Naive thymus-derived CD4-positive, alpha-beta T cell (primary cell): ENCODE data around the gene NRCAM. TPM values are rescaled to one million over a fixed set of nuclear protein-coding genes. Genes with fewer than 3 reads are reported as not detected.

Source experiments
- ATAC-seq: fragments of 150-1000 bp; cut with Tn5 transposase; 2 replicates; pipeline ENCODE4 v1.10.0; 2021; ENCODE audit warnings: mild to moderate bottlenecking, moderate library complexity
- CTCF ChIA-PET: fragments of 350-600 bp; sonication (Branson Sonifier 250); formaldehyde crosslinking; loops from one replicate; lab custom pipeline; 2021; ENCODE audit warnings: antibody characterized with exemption; lab: Charles Lee
- POLR2A ChIA-PET: fragments of 350-600 bp; sonication (Branson Sonifier 250); formaldehyde crosslinking; loops from one replicate; lab custom pipeline; 2021; ENCODE audit warnings: antibody characterized with exemption, inconsistent platforms; lab: Charles Lee
- DNase-seq, 9 donors: peaks; one replicate each; pipeline versions ENCODE4 v3.0.0 to v3.0.0-alpha.2; 2020 to 2022; ENCODE audit warnings: mixed read lengths in 1 of 9
- H3K27ac ChIP-seq: one replicate; pipeline ENCODE4 v1.7.0; 2013; ENCODE audit warnings: mild to moderate bottlenecking, low read depth, low read length, moderate library complexity
- H3K27me3 ChIP-seq, 2 donors: one replicate each; pipeline ENCODE4 v1.7.0; 2013; ENCODE audit warnings: low read length in 2 of 2, mild to moderate bottlenecking in 2 of 2, moderate library complexity in 2 of 2; ENCODE audit not compliant: control insufficient read depth in 2 of 2, insufficient read depth in 2 of 2
- H3K36me3 ChIP-seq, 3 experiments: 1 replicate in 2 of 3; 2 replicates in 1 of 3; pipeline ENCODE4 v1.7.0; 2013; ENCODE audit warnings: low read length in 3 of 3, mild to moderate bottlenecking in 3 of 3, moderate library complexity in 1 of 3; ENCODE audit not compliant: insufficient read depth in 3 of 3, control insufficient read depth in 2 of 3
- H3K4me1 ChIP-seq, 2 donors: one replicate each; pipeline ENCODE4 v1.7.0; 2013; ENCODE audit warnings: low read length in 2 of 2, mild to moderate bottlenecking in 2 of 2, moderate library complexity in 1 of 2; ENCODE audit not compliant: control insufficient read depth in 2 of 2, insufficient read depth in 2 of 2
- H3K4me3 ChIP-seq: 2 replicates; pipeline ENCODE4 v1.7.0; 2013; ENCODE audit warnings: mild to moderate bottlenecking, low read length
- H3K9me3 ChIP-seq, 3 experiments: 1 replicate in 2 of 3; 2 replicates in 1 of 3; pipeline ENCODE4 v1.7.0; 2013; ENCODE audit warnings: low read length in 3 of 3; ENCODE audit not compliant: control insufficient read depth in 2 of 3
- H3K27ac Mint-ChIP-seq, 9 donors: one replicate each; pipeline ENCODE4 v1.8.0; 2020 to 2022; ENCODE audit warnings: mixed read lengths in 9 of 9, mild to moderate bottlenecking in 8 of 9, moderate library complexity in 5 of 9, inconsistent platforms in 2 of 9
- H3K27me3 Mint-ChIP-seq, 5 donors: one replicate each; pipeline ENCODE4 v1.8.0; 2021 to 2022; ENCODE audit warnings: mixed read lengths in 5 of 5, mild to moderate bottlenecking in 1 of 5
- H3K36me3 Mint-ChIP-seq, 5 donors: one replicate each; pipeline ENCODE4 v1.8.0; 2020 to 2022; ENCODE audit warnings: mixed read lengths in 5 of 5, mild to moderate bottlenecking in 3 of 5, inconsistent platforms in 1 of 5
- H3K4me1 Mint-ChIP-seq, 7 donors: one replicate each; pipeline ENCODE4 v1.8.0; 2020 to 2022; ENCODE audit warnings: mixed read lengths in 7 of 7, mild to moderate bottlenecking in 3 of 7, inconsistent platforms in 1 of 7
- H3K4me3 Mint-ChIP-seq, 10 donors: one replicate each; pipeline ENCODE4 v1.8.0; 2020 to 2022; ENCODE audit warnings: mild to moderate bottlenecking in 10 of 10, mixed read lengths in 10 of 10, moderate library complexity in 6 of 10, inconsistent platforms in 2 of 10
- H3K9me3 Mint-ChIP-seq, 11 donors: one replicate each; pipeline ENCODE4 v1.8.0; 2020 to 2022; ENCODE audit warnings: mixed read lengths in 11 of 11, mild to moderate bottlenecking in 4 of 11, inconsistent platforms in 1 of 11, moderate library complexity in 1 of 11
- intact Hi-C, 2 donors: fragments of 100-400 bp; cut with micrococcal nuclease; formaldehyde crosslinking; loops; one replicate each; pipeline ENCODE4 v1.15.1; 2023
- polyA plus RNA-seq, 2 donors: library from polyadenylated mRNA; unstranded; fragments of 300-500 nt; fragmentation: Illumina TruSeq; gene quantifications; one replicate each; pipeline ENCODE4 v1.2.3, GENCODE V29; 2021
- total RNA-seq, 6 experiments: library from RNA in 5 of 6; stranded (reverse) in 5 of 6; gene quantifications; 1 replicate in 5 of 6; 2 replicates in 1 of 6; pipeline ENCODE4 v1.2.3 and lab custom pipeline; 2021 to 2026

The NRCAM gene
- total and polyA plus RNA-seq, 7 experiments from 2014 or later, result 2.1 to 13.6 (median 6.4) TPM; not detected in 1

DNA sequence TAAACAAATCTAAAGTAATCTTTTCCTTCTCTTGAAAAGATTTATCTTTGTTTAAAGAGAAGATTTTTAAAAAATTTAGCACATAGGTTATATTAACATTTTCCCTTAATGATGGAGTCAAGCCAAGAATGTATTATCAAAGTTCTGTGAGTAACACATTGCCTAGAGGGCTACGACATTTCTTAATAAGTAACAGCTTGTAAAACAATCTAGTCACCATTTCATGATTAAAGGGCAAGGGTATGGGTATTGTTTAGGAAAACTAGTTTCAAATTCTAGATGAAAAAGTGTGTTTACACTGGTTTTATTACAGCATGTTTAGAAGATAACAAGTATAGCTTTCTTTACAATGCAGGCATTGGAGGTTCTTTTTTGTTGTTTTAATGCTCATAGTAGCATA is 297.5 kb downstream of the NRCAM start:
- Mint-ChIP-seq H3K4me3 (no peak overlapping the region), H3K27me3 (peaks cover 5 to 24% (median 20%) of the 10 kb centered on the region in 5 donors), H3K4me1 (no peaks in the 10 kb centered on the region), H3K27ac (no peak overlapping the region), H3K36me3 (peaks cover 0 to 4% (median 0%) of the 10 kb centered on the region in 5 donors), H3K9me3 (peaks cover 0 to 5% (median 0%) of the 10 kb centered on the region in 11 donors)
- Histone ChIP-seq H3K36me3 (no peaks in the 10 kb centered on the region), H3K27ac (no peak overlapping the region), H3K4me3 (no peak overlapping the region), H3K27me3 (no peaks in the 10 kb centered on the region), H3K4me1 (no peaks in the 10 kb centered on the region), H3K9me3 (no peaks in the 10 kb centered on the region)
- ATAC-seq (no peak), DNase-seq (no peak)
- ChIA-PET CTCF (no interaction called here), POLR2A (no interaction called here)
- intact Hi-C loops, result no loop called here

- no peaks in the 10 kb centered on the region for H3K36me3 ChIP-seq
- no peaks in the 10 kb centered on the region for H3K4me1 Mint-ChIP-seq
- DNase-seq (no peak), ATAC-seq (no peak)
- intact Hi-C loops, result no loop called here
- H3K27me3 ChIP-seq, result no peaks in the 10 kb centered on the region
- CTCF ChIA-PET, result no interaction called here
- no peak overlapping the region for H3K27ac ChIP-seq
- H3K4me3 Mint-ChIP-seq, result no peak overlapping the region
- H3K4me3 ChIP-seq, result no peak overlapping the region
- no peaks in the 10 kb centered on the region for H3K9me3 Mint-ChIP-seq
- H3K9me3 ChIP-seq, result no peaks in the 10 kb centered on the region
- H3K36me3 Mint-ChIP-seq, result peaks cover 0 to 4% (median 0%) of the 10 kb centered on the region in 5 donors
- POLR2A ChIA-PET, result no interaction called here
- peaks cover 5 to 27% (median 19%) of the 10 kb centered on the region in 5 donors for H3K27me3 Mint-ChIP-seq
- no peaks in the 10 kb centered on the region for H3K4me1 ChIP-seq
- H3K27ac Mint-ChIP-seq, result no peak overlapping the region
Observed at GRCh38 chr7:108157606-108158335, 298.5 kb downstream of the NRCAM start.

DNA sequence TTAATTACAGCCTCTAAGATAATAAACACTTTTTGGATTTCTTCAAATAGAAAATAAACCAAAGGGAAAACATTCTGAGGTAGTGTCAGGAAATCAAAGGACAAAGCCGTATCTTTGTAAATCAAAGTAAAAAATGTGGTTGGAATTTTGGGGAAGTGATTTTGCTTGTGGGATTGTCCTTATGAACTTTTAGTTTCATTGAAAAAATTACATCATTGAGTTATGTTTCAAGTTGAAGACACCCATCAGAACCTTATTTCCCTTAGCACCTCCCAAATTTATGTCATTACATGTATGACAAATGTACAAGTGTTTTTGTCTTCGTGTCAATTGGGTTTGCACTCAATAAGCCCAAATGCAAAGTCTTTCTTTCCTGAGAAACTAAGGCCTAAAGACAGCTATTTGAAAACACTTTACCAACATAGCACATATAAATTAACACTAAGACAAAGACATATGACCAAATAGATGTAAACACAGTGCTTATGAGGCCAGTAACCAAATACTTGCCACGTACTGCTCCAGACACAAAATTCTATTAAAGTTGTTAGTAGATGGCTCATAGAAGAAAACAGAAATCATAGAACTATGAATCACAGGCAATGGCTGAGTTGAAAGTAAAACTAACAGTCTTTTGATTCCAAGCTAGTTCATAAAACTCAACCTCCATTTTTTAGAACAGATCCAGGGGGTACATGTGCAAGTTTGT is 299.2 kb downstream of the NRCAM start:
- Histone ChIP-seq H3K27me3 (no peaks in the 10 kb centered on the region), H3K36me3 (no peaks in the 10 kb centered on the region), H3K4me3 (no peak overlapping the region), H3K9me3 (no peaks in the 10 kb centered on the region), H3K4me1 (no peaks in the 10 kb centered on the region), H3K27ac (no peak overlapping the region)
- Mint-ChIP-seq H3K36me3 (peaks cover 0 to 4% (median 0%) of the 10 kb centered on the region in 5 donors), H3K27me3 (peaks cover 5 to 32% (median 20%) of the 10 kb centered on the region in 5 donors), H3K9me3 (no peaks in the 10 kb centered on the region), H3K27ac (no peak overlapping the region), H3K4me1 (no peaks in the 10 kb centered on the region), H3K4me3 (no peak overlapping the region)
- DNase-seq, result no peak
- intact Hi-C loops, result no loop called here
- no peak for ATAC-seq
- ChIA-PET CTCF (no interaction called here), POLR2A (no interaction called here)

GRCh38 chr7:108152198-108152597 is 304.0 kb downstream of the NRCAM start:
- no peak overlapping the region for H3K27ac ChIP-seq
- no peaks in the 10 kb centered on the region for H3K4me1 ChIP-seq
- Mint-ChIP-seq H3K27ac (no peak overlapping the region), H3K9me3 (no peaks in the 10 kb centered on the region), H3K4me1 (no peaks in the 10 kb centered on the region), H3K4me3 (no peak overlapping the region), H3K36me3 (no peaks in the 10 kb centered on the region), H3K27me3 (peaks cover 4 to 37% (median 15%) of the 10 kb centered on the region in 5 donors)
- CTCF ChIA-PET, result no interaction called here
- H3K36me3 ChIP-seq, result no peaks in the 10 kb centered on the region
- no peak overlapping the region for H3K4me3 ChIP-seq
- ATAC-seq, result no peak
- no peaks in the 10 kb centered on the region for H3K27me3 ChIP-seq
- no peaks in the 10 kb centered on the region for H3K9me3 ChIP-seq
- DNase-seq, result no peak
- intact Hi-C loops, result no loop called here
- POLR2A ChIA-PET, result no interaction called here

- Mint-ChIP-seq H3K9me3 (no peaks in the 10 kb centered on the region), H3K4me1 (no peaks in the 10 kb centered on the region), H3K4me3 (no peak overlapping the region), H3K36me3 (no peaks in the 10 kb centered on the region), H3K27me3 (peaks cover 4 to 35% (median 15%) of the 10 kb centered on the region in 5 donors), H3K27ac (no peak overlapping the region)
- H3K4me1 ChIP-seq, result no peaks in the 10 kb centered on the region
- no peaks in the 10 kb centered on the region for H3K27me3 ChIP-seq
- ChIA-PET CTCF (no interaction called here), POLR2A (no interaction called here)
- ATAC-seq (no peak), DNase-seq (no peak)
- no peak overlapping the region for H3K4me3 ChIP-seq
- H3K9me3 ChIP-seq, result no peaks in the 10 kb centered on the region
- H3K36me3 ChIP-seq, result no peaks in the 10 kb centered on the region
- intact Hi-C loops, result loop anchor here (5.0 to 10.0 kb wide), 6 partner anchors 135 to 1005 kb away; partner anchors contain the start of gene CBLL1 (in 1 of the 2)
- no peak overlapping the region for H3K27ac ChIP-seq
Observed at GRCh38 chr7:108149908-108150307, 306.3 kb downstream of the NRCAM start.

- ATAC-seq (no peak), DNase-seq (no peak)
- no peaks in the 10 kb centered on the region for H3K36me3 ChIP-seq
- no peaks in the 10 kb centered on the region for H3K9me3 Mint-ChIP-seq
- ChIA-PET POLR2A (no interaction called here), CTCF (no interaction called here)
- no peak overlapping the region for H3K27ac Mint-ChIP-seq
- no peak overlapping the region for H3K27ac ChIP-seq
- no peak overlapping the region for H3K4me3 ChIP-seq
- no peaks in the 10 kb centered on the region for H3K4me1 Mint-ChIP-seq
- no peaks in the 10 kb centered on the region for H3K27me3 ChIP-seq
- no peaks in the 10 kb centered on the region for H3K36me3 Mint-ChIP-seq
- peaks cover under 1 to 35% (median 8%) of the 10 kb centered on the region in 5 donors for H3K27me3 Mint-ChIP-seq
- intact Hi-C loops, result loop anchor here (5.0 to 10.0 kb wide), 6 partner anchors 134 to 1004 kb away; partner anchors contain the start of gene CBLL1 (in 1 of the 2)
- H3K4me3 Mint-ChIP-seq, result no peak overlapping the region
- H3K9me3 ChIP-seq, result no peaks in the 10 kb centered on the region
- H3K4me1 ChIP-seq, result no peaks in the 10 kb centered on the region
Observed at GRCh38 chr7:108149119-108149518, 307.1 kb downstream of the NRCAM start.
